Right lobe of liver (tissue), 6 donors: ENCODE results near the gene WIF1. TPM values are rescaled to one million over a fixed set of nuclear protein-coding genes. Genes with fewer than 3 reads are reported as not detected.

ENCODE experiments used
- ATAC-seq, 4 donors: fragments of 200-7000 bp; cut with Tn5 transposase; one replicate each; pipeline ENCODE4 v1.9.1; 2020; ENCODE audit warnings: mild to moderate bottlenecking in 4 of 4, moderate library complexity in 4 of 4
- DNase-seq, 3 donors: peaks; one replicate each; pipeline ENCODE4 v3.0.0-alpha.2; 2020
- H3K27ac ChIP-seq, 3 donors: fragments of 200-600 bp; one replicate each; pipeline ENCODE4 v1.8.0; 2022
- H3K27me3 ChIP-seq, 2 donors: fragments of 200-600 bp; one replicate each; pipeline ENCODE4 v1.8.0; 2022
- H3K36me3 ChIP-seq, 4 donors: fragments of 200-600 bp; sonication (generic) in 1 of 4; one replicate each; pipeline versions ENCODE4 v1.5.1 to v1.8.0; 2017 to 2022; ENCODE audit warnings: control low read depth in 1 of 4
- H3K4me1 ChIP-seq, 4 donors: fragments of 200-600 bp; sonication (generic) in 1 of 4; one replicate each; pipeline versions ENCODE4 v1.5.1 to v1.8.0; 2017 to 2022; ENCODE audit warnings: control low read depth in 1 of 4
- H3K4me3 ChIP-seq, 3 donors: fragments of 200-600 bp; one replicate each; pipeline ENCODE4 v1.8.0; 2022
- H3K9me3 ChIP-seq, 4 donors: fragments of 200-600 bp; sonication (generic) in 1 of 4; one replicate each; pipeline versions ENCODE4 v1.5.1 to v1.8.0; 2017 to 2022; ENCODE audit warnings: control low read depth in 1 of 4
- POLR2A ChIP-seq: fragments of 450-650 bp; IDR thresholded peaks from one replicate; pipeline ENCODE4 v1.6.1; 2017; ENCODE audit warnings: antibody characterized with exemption, mild to moderate bottlenecking
- WGBS: methylation state at CpG from one replicate; pipeline ENCODE4 v1.1.6; 2018; ENCODE audit warnings: low coverage, low lambda C conversion rate; ENCODE audit not compliant: insufficient coverage; ENCODE audit errors: missing lambda C conversion rate; 5-methylcytosine and 5-hydroxymethylcytosine counted together
- intact Hi-C, 2 donors: fragments of 100-400 bp; cut with DNase I; formaldehyde crosslinking; loops; one replicate each; pipeline versions ENCODE4 v1.11.2 to v1.14.1; 2022
- total RNA-seq, 6 experiments: library from RNA; depleted of rRNA in 2 of 6; stranded (reverse); fragments of >200 nt in 2 of 6; fragmentation: NEBNext Ultra II Directional in 3 of 6; extraction: Animal tissue kit (Norgen Biotek cat#: 25700) in 3 of 6; gene quantifications; one replicate each; pipeline versions ENCODE4 v1.1.0 to v1.2.4, GENCODE V29; 2016 to 2023
- TF ChIP-seq, protein P1 (sequence below), 4 donors: fragments of 200-600 bp in 3 of 4; fragments of 450-650 bp in 1 of 4; IDR thresholded peaks; one replicate each; pipeline versions ENCODE4 v1.5.1 to v1.8.0; 2016 to 2022; ENCODE audit warnings: antibody characterized with exemption in 4 of 4, mild to moderate bottlenecking in 2 of 4
- donor health status: DM: no; HTN: yes; CAD: no.
- donor health status: DM: no; HTN: no; CAD: no.
- donor health status: DM: no; HTN: no; CAD: no.
- donor health status: DM: no; HTN: yes; CAD: no.
- donor health status: DM: no; HTN: yes; CAD: no.

Gene WIF1
- total RNA-seq, 6 experiments from 2014 or later = not detected

DNA sequence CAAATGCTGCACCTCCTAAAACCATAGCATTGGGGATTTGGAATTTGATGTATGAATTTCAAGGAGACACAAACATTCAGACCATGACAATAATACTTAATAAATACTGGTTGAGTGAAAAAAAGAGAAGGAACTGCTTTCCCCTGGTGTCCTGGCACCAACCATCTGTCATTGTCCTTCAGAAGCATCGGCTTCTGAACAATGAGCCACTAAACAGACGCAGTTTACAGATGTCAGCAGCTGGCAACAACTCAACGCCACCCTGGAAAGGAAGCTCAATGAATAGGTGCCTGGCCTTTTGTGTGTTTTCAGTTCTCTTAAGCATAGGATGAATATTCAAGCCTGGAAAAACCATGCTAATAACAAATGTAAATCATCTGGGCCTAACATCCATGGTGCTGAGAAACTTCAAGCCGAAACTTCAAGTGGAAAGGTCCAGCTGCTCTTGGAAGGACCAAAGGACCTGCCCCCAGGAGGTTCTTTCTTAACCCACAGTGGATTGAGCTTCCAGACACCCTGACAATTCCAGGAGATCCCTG, 101.3 kb downstream of the WIF1 start:
- no peaks in the 10 kb centered on the region for H3K9me3 ChIP-seq
- H3K4me3 ChIP-seq = no peak overlapping the region
- ATAC-seq (no peak), DNase-seq (no peak)
- WGBS = 56% methylated on average over 3 of the region's 4 CpGs
- no peaks in the 10 kb centered on the region for H3K4me1 ChIP-seq
- intact Hi-C loops = no loop called here
- no peaks in the 10 kb centered on the region for H3K27me3 ChIP-seq
- no peak overlapping the region for H3K27ac ChIP-seq
- no peak for TF ChIP-seq POLR2A
- TF ChIP-seq, protein P1, sequence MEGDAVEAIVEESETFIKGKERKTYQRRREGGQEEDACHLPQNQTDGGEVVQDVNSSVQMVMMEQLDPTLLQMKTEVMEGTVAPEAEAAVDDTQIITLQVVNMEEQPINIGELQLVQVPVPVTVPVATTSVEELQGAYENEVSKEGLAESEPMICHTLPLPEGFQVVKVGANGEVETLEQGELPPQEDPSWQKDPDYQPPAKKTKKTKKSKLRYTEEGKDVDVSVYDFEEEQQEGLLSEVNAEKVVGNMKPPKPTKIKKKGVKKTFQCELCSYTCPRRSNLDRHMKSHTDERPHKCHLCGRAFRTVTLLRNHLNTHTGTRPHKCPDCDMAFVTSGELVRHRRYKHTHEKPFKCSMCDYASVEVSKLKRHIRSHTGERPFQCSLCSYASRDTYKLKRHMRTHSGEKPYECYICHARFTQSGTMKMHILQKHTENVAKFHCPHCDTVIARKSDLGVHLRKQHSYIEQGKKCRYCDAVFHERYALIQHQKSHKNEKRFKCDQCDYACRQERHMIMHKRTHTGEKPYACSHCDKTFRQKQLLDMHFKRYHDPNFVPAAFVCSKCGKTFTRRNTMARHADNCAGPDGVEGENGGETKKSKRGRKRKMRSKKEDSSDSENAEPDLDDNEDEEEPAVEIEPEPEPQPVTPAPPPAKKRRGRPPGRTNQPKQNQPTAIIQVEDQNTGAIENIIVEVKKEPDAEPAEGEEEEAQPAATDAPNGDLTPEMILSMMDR (IDR thresholded peaks at IDR 0.05) = no peak
- H3K36me3 ChIP-seq = no peaks in the 10 kb centered on the region

DNA sequence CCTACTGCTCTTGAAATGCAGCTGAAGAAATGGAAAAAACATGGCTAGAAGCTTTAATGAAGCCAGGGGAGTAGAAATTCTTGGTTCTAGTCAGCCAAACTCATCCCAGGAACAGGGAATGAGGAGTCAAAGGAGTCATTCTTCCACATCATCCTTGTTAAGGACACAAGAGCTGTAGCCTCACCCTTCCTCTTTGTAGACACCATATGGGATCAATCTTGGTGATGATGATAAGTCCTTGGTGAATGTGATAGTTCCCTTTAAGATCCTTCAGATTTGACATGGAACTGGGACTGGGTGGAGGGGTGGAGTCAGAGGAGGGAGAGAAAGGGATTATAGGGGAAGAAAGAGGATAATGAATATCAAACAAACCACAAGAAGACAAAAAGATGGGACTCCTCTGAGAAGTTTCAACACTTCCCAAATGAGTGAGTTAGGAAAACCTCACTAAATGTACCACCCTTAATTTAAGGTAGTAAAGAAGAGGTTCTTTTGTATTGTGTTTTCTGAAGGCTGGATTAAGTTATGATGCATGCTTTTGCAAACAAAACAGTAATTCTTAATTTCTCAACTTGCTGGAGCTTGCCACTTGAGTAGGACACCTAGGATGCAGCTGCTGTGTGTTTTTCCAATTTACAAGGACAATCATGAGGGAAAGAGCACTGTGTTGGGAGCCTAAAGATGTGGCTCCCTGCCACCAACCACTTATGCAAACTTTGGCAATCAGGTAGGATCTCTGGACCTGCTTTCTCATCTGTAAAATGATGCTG, 104.0 kb downstream of the WIF1 start:
- no peaks in the 10 kb centered on the region for H3K4me1 ChIP-seq
- no peaks in the 10 kb centered on the region for H3K9me3 ChIP-seq
- no peaks in the 10 kb centered on the region for H3K27me3 ChIP-seq
- ATAC-seq (no peak), DNase-seq (no peak)
- no peaks in the 10 kb centered on the region for H3K36me3 ChIP-seq
- intact Hi-C loops = no loop called here
- H3K27ac ChIP-seq = no peak overlapping the region
- TF ChIP-seq, protein P1 (IDR thresholded peaks at IDR 0.05) = no peak
- no peak for TF ChIP-seq POLR2A
- H3K4me3 ChIP-seq = no peak overlapping the region

DNA sequence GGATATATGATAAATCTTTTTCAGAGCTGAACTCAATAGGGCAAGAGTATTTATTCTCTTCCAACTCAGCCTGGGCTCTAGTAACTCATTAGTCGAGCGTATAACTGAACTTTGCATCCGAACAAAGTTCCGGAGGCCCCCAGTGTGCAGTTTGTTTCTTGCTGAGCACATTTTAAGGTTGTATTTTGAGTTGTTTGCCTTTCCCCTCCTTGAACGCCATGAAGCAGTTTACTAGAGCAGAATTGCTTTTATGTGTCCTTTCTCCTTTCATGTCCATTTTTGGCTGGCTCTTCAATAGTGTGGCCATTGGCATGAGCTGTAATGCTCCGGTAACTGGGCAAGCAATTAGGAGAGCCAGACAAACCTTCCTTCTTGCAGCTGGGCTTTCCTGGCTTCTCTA, 105.3 kb downstream of the WIF1 start:
- no peak for DNase-seq
- Histone ChIP-seq H3K4me3 (no peak overlapping the region), H3K36me3 (no peaks in the 10 kb centered on the region), H3K27ac (no peak overlapping the region), H3K27me3 (no peaks in the 10 kb centered on the region), H3K4me1 (no peaks in the 10 kb centered on the region), H3K9me3 (no peaks in the 10 kb centered on the region)
- WGBS = 41% methylated on average over 6 of the region's 6 CpGs
- intact Hi-C loops = no loop called here
- TF ChIP-seq, protein P1 (IDR thresholded peaks at IDR 0.05) = no peak
- no peak for TF ChIP-seq POLR2A
- ATAC-seq = no peak

DNA sequence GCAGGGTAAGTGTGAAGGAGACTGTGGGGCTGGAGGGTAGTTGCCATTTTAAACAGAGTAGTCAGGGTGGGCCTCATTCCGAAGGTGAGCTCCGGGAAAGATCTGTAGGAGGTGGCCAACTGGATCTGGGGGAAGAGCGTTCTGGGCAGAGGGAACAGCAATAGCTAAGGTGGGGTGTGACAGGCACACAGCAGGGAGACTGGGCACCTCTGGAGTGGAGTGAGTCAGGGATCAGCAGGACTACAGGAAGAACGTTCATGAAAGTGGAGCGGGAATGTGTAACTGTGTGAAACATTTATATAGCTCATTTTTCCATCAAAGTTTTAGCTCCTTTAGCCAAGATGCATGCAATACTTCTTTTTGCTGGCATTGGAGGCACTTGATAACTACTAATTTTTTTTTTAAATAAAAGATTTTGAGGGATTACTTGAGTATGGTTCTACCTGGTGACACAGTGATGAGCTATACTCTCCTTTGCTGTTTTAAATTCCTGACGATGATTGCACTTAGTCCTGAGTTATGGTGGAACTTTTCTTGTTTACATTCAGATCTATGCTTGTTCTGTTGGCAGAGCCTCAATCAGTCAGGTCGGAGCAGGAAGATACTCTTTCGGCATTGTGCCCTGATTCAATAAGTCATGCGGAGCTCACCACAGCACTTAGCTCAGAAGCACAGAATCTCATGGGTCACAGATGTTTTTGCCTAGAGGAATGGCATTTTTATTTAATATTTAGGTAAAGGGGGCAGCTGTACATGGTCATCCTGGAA, 106.4 kb downstream of the WIF1 start:
- H3K9me3 ChIP-seq = no peaks in the 10 kb centered on the region
- 58% methylated on average over 9 of the region's 9 CpGs for WGBS
- intact Hi-C loops = no loop called here
- H3K27me3 ChIP-seq = no peaks in the 10 kb centered on the region
- DNase-seq (no peak), ATAC-seq (no peak)
- no peak for TF ChIP-seq POLR2A
- TF ChIP-seq, protein P1 (IDR thresholded peaks at IDR 0.05) = no peak
- no peak overlapping the region for H3K4me3 ChIP-seq
- H3K27ac ChIP-seq = no peak overlapping the region
- H3K36me3 ChIP-seq = no peaks in the 10 kb centered on the region
- H3K4me1 ChIP-seq = no peaks in the 10 kb centered on the region
